ENCODE results near the gene OR2F2.
A peak's percentile ranks its signal among the peaks of the same experiment; 100 is the strongest.

OR2F2 gene

GRCh38 chr7:143900230-143900766, 34.7 kb upstream of the OR2F2 start:
- TF ChIP-seq TAF1 (IDR thresholded peaks at IDR 0.05; ENCODE audit: borderline replicate concordance, insufficient read depth, low read length) (no peak), POLR2AphosphoS5 (IDR thresholded peaks at IDR 0.05; ENCODE audit: low read depth, low read length) (no peak), SIN3A (IDR thresholded peaks at IDR 0.05; ENCODE audit: borderline replicate concordance, insufficient read depth, low read length) (no peak), FOXP2 (optimal IDR thresholded peaks at IDR 0.05; ENCODE audit: borderline replicate concordance, extremely low read depth, extremely low read length, insufficient read depth) (no peak), REST (IDR thresholded peaks at IDR 0.05; ENCODE audit: insufficient read depth in 1 of 2, low read depth in 2 of 2, low read length in 2 of 2) (no peak)

DNA sequence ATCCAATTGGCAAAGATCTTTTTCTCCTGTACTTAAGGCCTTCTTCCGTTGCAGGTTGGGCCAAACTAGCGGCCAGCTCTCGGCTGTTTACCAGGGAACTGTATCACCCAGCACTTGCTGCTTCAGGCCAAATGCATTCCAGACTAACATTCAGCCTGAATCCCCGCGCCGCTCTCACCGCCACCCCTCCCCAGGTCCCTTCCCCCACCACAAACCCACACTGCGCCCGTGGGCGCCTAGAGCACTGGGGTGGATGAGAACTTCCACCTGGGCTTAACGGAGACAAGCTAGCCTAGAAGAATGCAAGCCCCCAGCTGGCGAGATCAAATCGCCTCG, 33.7 kb upstream of the OR2F2 start:
- TF ChIP-seq FOXP2 (optimal IDR thresholded peaks at IDR 0.05; ENCODE audit: borderline replicate concordance, extremely low read depth, extremely low read length, insufficient read depth) (no peak), POLR2AphosphoS5 (IDR thresholded peaks at IDR 0.05; ENCODE audit: low read depth, low read length) (no peak), REST (IDR thresholded peaks at IDR 0.05; ENCODE audit: insufficient read depth in 1 of 2, low read depth in 2 of 2, low read length in 2 of 2) (no peak), SIN3A (IDR thresholded peaks at IDR 0.05; ENCODE audit: borderline replicate concordance, insufficient read depth, low read length) (no peak), TAF1 (IDR thresholded peaks at IDR 0.05; ENCODE audit: borderline replicate concordance, insufficient read depth, low read length) (no peak)

DNA sequence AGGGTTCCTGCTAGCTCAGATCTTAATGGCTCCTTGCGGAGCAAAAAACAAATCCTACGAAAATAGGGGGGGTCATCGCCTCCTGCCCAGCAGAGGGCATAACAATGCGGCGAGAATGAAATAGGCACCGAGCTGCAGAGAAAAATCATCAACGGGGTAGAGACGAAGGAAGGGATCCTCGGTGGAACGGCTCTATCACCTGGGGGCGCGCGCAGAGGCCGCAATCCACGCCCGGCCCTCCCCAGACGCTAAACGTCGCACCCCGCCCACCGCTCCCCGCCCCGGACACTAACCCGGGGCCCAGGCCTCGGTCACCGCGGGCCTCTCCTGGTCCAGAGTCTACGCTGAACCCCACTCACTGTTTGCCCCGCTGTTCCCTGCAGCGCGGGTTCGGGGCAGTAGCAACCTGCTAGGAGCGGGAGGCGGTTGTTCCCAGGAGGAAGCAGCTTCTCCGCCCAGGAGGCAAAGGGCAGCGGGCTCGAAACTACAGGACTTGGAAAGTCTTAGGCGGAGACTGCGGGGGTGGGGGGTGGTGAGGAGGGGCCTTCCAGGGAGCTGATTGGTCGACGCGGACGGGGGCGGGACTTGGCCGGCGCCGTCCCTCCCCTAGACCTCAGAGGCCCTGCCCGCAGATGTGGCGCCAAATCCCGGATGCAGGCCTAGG, 33.2 kb upstream of the OR2F2 start, which contains the start of gene TCAF1:
Gene TCAF1, minus strand, starts transcription at position 509 of the 664 bp plus-strand sequence. CDS start 25,568 bp downstream, outside the sequence.
- TF ChIP-seq FOXP2 (optimal IDR thresholded peaks at IDR 0.05; ENCODE audit: borderline replicate concordance, extremely low read depth, extremely low read length, insufficient read depth) (no peak), TAF1 (IDR thresholded peaks at IDR 0.05; ENCODE audit: borderline replicate concordance, insufficient read depth, low read length) (0 out of 2 replicates have a peak, but pooled peaks have one; percentile 58), REST (IDR thresholded peaks at IDR 0.05; ENCODE audit: insufficient read depth in 1 of 2, low read depth in 2 of 2, low read length in 2 of 2) (no peak), SIN3A (IDR thresholded peaks at IDR 0.05; ENCODE audit: borderline replicate concordance, insufficient read depth, low read length) (no peak), POLR2AphosphoS5 (IDR thresholded peaks at IDR 0.05; ENCODE audit: low read depth, low read length) (peak; percentile 80)

- TF ChIP-seq SIN3A (IDR thresholded peaks at IDR 0.05; ENCODE audit: borderline replicate concordance, insufficient read depth, low read length) = no peak
- TF ChIP-seq REST (IDR thresholded peaks at IDR 0.05; ENCODE audit: insufficient read depth in 1 of 2, low read depth in 2 of 2, low read length in 2 of 2) = no peak
- TF ChIP-seq POLR2AphosphoS5 (IDR thresholded peaks at IDR 0.05; ENCODE audit: low read depth, low read length) = no peak
- no peak for TF ChIP-seq FOXP2 (optimal IDR thresholded peaks at IDR 0.05; ENCODE audit: borderline replicate concordance, extremely low read depth, extremely low read length, insufficient read depth)
- peak; percentile 2; the same call in 1 of the 2 replicates for TF ChIP-seq TAF1 (IDR thresholded peaks at IDR 0.05; ENCODE audit: borderline replicate concordance, insufficient read depth, low read length)
Observed at GRCh38 chr7:143902332-143902899, 32.6 kb upstream of the OR2F2 start.
